Stimulated activated CD8-positive, alpha-beta memory T cell treated with anti-CD3 and anti-CD28 coated beads, Interleukin-12 subunit alpha, Interleukin-12 subunit beta, amount 100 ng/mL, for 24 hours (primary cell): ENCODE results near the gene AGR3.
"Not testable (repeated sequence)": the region's sequence is repeated elsewhere in the genome, so short reads cannot be mapped to it uniquely, and the experiment has no call there.

Experiments used
- DNase-seq: peaks from one replicate; pipeline ENCODE4 v3.0.0-alpha.2; 2020; ENCODE audit errors: extremely low read depth

The AGR3 gene

GRCh38 chr7:16891874-16892643, 10.3 kb upstream of the AGR3 start:
- DNase-seq: no peak

- DNase-seq: no peak
Measured at GRCh38 chr7:16891338-16891737, 9.6 kb upstream of the AGR3 start.

- no peak for DNase-seq
Measured at GRCh38 chr7:16889851-16890415, 8.2 kb upstream of the AGR3 start.

GRCh38 chr7:16889305-16889704, 7.5 kb upstream of the AGR3 start:
- DNase-seq: no peak

- DNase-seq: no peak
Measured at GRCh38 chr7:16883918-16884317, 2.1 kb upstream of the AGR3 start.

- no peak for DNase-seq
Measured at GRCh38 chr7:16880554-16880953, 1.2 kb downstream of the AGR3 start.

- DNase-seq: no peak
Measured at GRCh38 chr7:16879181-16879580, 2.6 kb downstream of the AGR3 start.

GRCh38 chr7:16875861-16876260, 5.9 kb downstream of the AGR3 start:
- no peak for DNase-seq

GRCh38 chr7:16874066-16874465, 7.7 kb downstream of the AGR3 start:
- no peak for DNase-seq

GRCh38 chr7:16867328-16867727, 14.5 kb downstream of the AGR3 start:
- no peak for DNase-seq

GRCh38 chr7:16853189-16853588, 28.6 kb downstream of the AGR3 start:
- not testable (repeated sequence) for DNase-seq

- DNase-seq: no peak
Measured at GRCh38 chr7:16851829-16852228, 30.0 kb downstream of the AGR3 start.

GRCh38 chr7:16850614-16851466, 30.9 kb downstream of the AGR3 start:
- no peak for DNase-seq

- no peak for DNase-seq
Measured at GRCh38 chr7:16849296-16850148, 32.3 kb downstream of the AGR3 start.

GRCh38 chr7:16847381-16847860, 34.4 kb downstream of the AGR3 start:
- no peak for DNase-seq

GRCh38 chr7:16846601-16847165, 35.1 kb downstream of the AGR3 start:
- DNase-seq: no peak

GRCh38 chr7:16845746-16846145, 36.0 kb downstream of the AGR3 start:
- no peak for DNase-seq

GRCh38 chr7:16841681-16842080, 40.1 kb downstream of the AGR3 start:
- no peak for DNase-seq

GRCh38 chr7:16840094-16840493, 41.7 kb downstream of the AGR3 start:
- DNase-seq: no peak

GRCh38 chr7:16839646-16840045, 42.1 kb downstream of the AGR3 start:
- DNase-seq: no peak

GRCh38 chr7:16838891-16839290, 42.9 kb downstream of the AGR3 start:
- no peak for DNase-seq
